Germinal center (tissue), 1 donor: ENCODE results near the gene BBS1.

Experiments
- DNase-seq: peaks from one replicate; pipeline ENCODE4 v3.0.0; 2012; ENCODE audit warnings: mixed read lengths, low spot score

BBS1 gene

DNA sequence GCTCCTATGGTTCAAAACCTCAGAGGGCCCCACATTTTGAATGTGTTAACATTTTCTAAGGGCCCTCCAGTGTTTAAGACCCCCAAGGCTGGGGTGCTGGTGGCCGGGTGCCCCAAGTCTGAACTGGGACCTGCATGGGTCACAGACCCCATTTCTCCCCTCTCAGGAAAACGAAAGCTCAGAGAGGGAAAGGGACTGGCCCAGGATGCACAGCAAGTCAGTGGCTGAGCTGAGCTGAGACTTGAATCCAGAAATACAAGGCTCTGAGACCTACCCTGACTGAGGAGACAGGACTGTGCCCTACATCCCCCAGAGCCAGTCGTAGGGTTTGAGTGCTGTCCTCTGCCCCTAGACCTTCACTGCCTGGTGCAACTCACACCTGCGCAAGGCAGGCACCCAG is 40.5 kb downstream of the BBS1 start:
- DNase-seq = no peak

DNA sequence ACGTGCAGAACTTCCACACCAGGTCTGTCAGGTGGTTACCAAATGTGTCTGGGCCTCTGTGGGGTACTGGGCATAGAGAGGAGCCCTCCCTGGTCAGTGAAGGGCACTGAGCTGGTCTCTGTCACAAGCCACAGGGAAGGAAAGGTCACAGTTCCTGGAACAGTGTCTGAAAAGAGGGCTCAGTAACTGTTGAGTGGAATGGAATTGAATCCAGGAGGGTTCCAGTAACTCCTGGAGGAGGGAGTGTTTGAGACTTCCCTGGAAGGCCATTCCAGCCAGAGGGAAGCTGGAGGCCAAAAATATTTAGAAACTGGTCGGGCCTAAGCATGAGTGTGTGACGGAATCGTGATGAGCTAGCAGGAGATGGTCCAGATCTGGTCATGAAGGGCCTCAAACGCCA is 44.2 kb downstream of the BBS1 start:
- no peak for DNase-seq

DNA sequence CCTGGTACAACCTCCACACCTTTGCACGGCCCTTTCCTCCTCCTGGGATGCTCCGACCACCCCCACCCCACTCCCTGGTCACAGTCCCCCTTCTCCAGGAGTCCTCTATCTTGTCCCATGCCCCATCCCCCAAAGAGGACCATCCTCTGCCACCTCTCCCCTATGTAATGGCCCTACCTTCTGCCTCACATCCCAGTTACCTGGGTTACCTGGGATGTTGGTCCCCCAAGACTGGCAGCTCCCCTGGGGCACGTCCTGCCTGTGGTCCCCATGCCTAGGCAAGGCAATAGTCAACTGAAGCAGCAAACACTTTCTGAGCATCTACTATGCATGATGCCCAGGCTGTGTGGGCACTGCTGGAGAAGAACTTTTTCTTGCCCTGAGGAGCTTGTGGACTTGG is 45.0 kb downstream of the BBS1 start:
- DNase-seq = no peak

DNA sequence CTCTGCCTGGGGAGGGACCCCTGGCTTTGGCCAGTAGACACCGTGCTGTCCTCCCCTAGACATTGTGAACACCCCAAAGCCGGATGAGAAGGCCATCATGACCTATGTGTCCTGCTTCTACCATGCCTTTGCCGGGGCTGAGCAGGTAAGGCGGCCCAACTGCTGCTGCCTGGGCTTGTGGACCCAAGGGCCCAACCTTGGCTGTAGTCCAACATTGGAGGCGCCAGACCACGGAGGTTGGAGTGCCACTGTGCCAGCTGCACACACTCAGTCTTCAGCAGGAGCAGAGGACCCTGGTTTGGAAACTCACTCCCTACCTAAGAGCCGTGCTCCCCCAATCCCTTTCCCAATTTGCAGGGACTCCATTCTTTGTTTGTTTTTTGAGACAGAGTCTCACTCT is 45.7 kb downstream of the BBS1 start:
- DNase-seq = no peak

DNA sequence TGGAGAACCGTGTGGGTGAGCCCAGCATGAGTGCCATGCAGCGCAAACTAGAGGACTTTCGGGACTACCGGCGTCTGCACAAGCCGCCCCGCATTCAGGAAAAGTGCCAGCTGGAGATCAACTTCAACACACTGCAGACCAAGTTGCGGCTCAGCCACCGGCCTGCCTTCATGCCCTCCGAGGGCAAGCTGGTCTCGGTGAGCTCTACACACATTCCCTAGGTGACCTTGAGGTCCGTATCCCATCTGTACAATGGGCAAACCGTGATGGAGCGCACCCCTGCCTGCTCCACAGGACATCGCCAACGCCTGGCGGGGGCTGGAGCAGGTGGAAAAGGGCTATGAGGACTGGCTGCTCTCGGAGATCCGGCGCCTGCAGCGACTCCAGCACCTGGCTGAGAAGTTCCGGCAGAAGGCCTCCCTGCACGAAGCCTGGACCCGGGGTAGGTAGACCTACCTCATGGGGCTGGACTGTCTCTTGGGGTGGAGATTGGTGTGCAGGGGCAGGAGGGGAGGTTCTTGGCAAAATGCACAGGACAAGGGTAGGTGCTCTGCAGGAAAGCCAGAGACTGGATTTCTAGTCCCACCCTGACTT is 47.4 kb downstream of the BBS1 start:
- no peak for DNase-seq

DNA sequence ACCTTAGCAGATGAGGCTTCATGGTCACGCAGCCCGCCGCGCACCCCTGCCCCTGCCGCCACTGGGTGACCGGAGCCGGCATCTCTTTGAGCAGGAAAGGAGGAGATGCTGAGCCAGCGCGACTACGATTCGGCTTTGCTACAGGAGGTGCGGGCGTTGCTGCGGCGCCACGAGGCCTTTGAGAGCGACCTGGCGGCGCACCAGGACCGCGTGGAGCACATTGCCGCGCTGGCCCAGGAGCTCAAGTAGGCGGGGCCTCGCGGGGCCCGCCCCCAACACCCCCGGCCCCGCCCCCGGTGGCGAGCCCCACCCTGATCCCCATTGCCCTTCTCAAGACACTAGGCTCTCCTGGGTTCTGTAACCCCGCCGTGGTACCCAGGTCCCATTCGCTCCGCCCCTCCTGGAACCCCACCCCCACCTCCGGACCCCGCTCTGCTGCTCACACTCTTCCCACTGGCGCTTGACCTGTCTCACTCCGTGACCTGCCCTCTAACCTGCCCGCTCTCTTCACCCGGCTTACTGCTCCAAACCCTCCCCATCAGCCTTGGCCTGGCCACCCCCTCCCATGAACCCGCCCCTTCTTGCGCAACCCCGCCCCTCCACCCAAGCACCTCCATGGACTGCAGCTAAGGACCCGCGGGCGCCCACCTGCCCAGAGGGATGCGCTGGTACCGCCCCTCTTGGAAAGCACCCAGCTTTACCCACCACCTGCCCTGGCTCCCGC is 48.9 kb downstream of the BBS1 start:
- peak; percentile 62 for DNase-seq

DNA sequence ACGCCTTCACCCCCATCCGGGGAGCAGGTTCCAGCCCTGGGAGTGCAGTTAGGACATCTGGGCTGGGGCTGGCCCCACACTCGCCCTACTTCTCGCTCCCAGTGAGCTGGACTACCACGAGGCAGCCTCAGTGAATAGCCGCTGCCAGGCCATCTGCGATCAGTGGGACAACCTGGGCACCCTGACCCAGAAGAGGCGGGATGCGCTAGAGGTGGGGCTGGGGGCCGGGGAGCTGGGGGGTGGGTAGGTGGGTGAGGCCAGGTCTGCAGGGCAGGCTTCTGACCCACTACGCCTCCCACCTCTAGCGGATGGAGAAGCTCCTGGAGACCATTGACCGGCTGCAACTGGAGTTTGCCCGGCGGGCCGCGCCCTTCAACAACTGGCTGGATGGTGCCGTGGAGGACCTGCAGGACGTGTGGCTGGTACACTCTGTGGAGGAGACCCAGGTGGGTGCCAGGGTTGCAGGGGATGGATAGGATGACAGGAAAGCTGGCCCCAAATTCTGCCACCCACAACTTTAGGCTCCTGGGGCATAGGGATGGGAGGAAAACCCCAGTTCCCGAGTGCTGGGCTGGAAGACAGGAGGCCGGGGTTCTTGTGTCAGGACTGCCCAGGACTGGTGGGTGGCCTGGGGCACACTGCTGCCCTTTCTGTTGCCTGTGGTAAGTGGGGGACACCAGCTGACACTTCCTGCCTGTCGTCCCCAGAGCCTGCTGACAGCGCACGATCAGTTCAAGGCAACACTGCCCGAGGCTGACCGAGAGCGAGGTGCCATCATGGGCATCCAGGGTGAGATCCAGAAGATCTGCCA is 49.6 kb downstream of the BBS1 start:
- DNase-seq = no peak

DNA sequence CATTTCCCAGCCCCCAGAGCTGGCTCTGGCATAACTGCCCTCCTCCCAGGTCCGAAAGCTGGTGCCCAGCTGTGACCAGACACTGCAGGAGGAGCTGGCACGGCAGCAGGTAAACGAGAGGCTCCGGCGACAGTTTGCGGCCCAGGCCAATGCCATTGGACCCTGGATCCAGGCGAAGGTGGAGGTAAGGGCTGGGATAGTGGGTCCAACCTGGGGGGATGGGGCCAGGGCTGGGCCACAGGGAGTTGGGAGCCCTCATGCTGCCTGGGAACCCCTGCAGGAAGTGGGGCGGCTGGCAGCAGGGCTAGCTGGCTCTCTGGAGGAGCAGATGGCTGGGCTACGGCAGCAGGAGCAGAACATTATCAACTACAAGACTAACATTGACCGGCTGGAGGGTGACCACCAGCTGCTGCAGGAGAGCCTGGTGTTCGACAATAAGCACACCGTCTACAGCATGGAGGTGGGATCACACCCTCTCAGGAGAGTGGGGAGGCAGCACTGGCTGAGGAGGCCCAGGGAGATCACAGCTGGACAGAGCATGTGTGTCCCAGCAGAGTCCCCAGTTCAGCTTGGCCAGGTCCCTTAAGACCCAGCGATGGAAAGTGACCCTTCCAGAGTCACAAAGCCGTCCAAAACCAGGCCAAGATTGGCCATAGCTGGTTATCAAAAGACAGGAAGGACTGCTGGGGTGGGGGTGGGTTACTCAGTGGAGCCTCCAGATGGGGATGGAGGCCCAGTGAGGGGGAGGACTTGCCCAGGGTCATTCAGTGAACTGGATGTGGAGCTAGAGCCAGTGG is 50.9 kb downstream of the BBS1 start:
- no peak for DNase-seq

DNA sequence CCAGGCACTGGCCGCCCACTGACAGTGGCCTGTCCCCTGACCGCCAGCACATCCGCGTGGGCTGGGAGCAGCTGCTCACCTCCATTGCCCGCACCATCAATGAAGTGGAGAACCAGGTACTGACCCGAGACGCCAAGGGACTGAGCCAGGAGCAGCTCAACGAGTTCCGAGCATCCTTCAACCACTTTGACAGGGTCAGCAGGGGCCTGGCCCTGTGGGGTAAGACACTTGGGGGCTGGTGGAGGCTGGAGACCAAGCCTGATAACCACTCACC is 51.5 kb downstream of the BBS1 start:
- no peak for DNase-seq

DNA sequence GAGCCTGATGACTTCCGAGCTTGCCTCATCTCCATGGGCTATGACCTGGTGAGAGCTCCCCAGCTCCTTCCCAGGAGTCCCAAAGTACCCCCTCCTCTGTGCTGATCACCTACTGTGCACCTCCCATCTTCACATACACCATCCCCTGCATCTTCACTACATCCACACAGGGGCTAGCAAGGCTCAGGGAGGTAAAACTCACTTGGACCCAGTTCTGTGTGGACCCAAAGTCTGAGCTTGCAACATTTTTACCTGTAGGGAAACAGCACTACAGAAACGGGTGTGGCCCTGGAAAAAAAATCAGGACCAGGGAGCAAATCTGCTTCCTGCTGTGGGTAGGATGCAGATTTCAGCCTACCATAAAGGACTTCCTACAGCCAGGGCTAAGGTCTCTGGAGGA is 51.8 kb downstream of the BBS1 start:
- DNase-seq = no peak

DNA sequence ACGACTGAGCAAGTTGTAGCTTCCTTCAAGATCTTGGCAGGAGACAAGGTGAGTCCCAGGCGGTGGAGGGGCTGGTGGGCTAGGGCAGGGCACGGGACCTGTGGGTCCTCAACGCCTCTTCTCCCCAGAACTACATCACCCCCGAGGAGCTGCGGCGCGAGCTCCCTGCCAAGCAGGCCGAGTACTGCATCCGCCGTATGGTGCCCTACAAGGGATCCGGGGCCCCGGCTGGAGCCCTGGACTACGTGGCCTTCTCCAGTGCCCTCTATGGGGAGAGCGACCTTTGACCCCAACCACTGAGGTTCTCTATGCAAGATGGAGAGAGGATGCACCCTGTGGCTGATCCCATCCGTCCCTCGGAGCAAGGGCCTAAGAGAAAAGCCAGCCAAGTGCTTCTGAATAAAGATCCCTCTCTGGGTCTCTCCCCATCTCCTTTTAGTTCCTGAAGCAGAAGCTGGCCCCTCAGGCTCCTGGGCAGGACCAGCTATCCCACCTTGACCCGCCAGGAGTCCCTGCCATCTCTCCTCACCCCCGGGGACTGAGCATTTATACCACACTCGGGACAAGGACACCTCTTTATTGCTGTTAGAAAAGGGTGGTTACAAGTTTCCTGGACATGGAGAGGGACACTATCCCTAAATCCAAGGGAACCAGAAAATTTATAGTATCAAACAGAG is 52.6 kb downstream of the BBS1 start:
- DNase-seq = no peak

DNA sequence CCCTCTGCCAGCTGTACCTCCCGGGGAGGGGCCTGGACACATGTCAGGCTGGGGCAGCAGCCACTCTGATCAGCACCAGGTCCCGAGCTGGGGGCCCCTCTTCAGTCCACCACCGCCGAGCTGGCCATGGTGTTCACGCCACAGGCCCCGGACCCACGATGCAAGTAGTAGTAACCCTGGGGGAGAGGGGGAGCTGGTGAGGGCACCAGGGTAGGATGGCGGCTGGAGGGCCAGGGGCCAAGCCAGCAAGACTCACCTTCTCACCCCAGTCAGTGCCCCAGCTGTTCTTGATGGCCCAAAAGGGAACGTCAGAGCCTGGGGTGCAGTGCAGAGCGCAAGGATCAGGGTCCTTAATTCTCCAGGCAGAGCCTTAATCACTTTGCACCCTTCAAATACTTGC is 53.4 kb downstream of the BBS1 start:
- no peak for DNase-seq

DNA sequence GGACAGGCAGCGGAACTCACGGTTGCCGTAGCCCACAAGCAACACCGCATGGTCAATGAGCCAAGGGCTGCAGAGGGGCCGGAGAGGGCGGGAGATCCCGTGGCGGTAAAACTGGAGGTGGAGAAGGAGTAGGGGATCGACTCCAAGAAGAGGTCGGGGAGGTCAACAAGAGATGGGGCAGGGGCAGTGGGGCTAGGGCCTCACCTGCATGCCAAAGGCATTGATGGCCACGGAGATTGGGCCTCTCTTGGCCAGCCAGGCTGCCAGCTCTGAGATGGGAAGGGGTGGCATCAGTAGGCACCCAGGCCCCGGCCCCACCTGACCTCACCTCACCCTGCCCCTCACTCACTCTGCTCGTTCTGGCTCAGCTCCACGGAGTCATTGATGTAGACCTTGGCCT is 54.1 kb downstream of the BBS1 start:
- DNase-seq = no peak

DNA sequence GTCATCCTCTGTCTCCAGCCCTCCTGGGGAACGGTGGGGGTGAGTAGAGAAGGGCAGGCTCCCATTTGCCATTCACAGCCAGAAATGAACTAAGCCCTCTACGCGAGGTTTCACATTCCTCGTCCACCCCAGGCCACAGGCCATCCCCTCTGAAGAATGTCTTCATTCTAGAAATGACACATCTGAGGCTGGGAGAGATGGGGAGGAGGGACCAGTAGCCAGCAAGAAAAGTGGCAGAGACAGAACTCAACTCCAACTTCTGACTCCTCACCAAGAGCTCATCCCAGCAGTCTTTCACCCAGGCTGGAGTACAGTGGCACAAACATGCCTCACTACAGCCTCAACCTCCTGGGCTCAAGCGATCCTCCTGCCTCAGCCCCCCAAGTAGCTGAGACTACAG is 54.5 kb downstream of the BBS1 start:
- no peak for DNase-seq

DNA sequence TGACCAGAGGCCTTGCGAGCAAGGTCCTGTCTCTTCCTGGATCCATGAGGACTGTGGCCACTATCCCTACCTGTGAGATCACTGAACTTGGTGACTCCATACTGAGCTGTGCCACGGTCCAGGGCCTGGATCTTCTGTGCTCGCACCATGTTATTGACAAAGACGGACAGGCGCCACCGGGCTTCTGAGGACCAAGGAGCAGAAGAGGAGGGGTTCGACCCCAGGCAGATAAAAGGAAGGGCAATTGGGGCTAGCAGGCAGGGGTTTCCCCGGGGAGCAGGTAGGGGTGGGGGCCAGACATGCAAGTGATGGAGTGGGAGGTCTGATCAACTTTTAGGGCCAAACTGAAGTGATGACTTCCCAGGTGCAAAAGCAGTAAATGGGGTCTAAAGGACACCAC is 55.8 kb downstream of the BBS1 start:
- no peak for DNase-seq

DNA sequence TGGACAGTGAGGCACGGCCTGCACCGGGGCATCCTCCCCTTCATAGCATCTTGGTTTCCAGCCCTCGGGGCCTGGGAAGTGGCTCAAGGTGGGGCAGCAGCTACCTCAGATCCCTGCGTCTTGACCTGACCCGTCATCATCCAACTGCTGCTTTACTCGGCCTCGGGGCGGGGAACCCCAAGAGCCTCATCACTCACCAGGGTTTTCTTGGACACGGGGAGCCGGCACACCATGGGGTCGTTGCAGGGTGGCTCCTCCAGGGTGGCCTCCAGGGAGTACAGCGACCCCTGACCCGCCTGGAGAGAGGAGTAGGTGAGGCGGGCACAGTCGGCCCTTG is 57.3 kb downstream of the BBS1 start:
- DNase-seq = no peak

DNA sequence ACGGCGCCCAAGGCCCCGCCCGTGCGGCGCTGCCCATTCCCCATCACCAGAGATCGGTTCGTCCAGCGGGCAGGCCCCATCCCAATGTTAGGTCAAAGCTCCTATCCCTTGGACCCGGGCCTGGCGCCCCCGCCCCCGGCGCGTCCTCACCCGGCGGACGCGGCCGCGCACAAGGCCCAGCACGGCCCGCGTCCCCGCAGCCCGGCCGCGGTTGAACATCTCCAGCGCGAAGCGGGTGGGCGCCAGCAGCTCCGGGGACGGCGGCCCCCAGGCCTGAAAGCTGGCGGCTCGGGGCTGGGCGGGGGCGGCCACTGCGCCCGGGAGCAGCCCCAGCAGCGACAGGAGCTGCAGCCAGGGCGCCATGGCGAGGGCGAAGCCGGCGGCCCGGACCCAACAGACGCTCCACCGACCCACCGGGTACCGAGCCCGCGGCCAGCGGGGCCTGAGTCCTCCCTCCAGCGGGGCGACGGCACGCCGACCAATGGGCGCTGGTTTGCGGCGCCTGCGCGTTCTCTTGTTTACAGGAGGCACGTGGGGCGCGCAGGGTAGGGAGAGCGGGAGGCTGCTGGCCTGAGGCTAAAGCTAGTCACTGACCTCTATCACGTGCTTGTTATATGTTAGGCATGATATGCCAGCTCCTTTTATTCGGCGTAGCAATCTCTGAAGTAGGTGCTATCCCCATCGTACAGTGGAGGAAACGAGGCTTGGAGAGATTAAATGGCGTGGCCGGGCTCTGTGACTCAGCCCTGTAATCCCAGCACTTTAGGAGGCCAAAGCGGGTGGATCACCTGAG is 57.9 kb downstream of the BBS1 start, which contains the start of gene CTSF:
Gene CTSF, minus strand, starts transcription at position 483 of the 793 bp plus-strand sequence. Its CDS starts 120 bp downstream, at position 363.
- DNase-seq = peak; percentile 90

DNA sequence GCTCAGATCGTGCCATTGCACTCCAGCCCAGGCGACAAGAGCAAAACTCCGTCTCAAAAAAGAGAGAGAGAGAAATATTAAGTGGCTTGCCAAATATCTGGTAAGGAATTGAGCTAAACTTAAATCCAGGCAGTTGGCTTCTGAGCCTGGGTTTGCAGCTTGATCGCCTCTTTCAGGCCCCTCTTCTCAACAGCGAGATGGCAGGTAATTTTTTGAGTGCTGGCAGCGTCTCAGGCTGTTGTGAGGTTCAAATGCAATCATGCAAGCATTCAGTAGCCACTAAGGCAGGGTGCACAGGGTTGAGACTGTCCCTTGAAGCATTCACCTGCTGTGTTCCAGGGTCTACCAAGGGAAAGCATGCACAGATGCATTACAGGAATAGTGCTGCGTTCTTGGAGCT is 58.6 kb downstream of the BBS1 start:
- DNase-seq = no peak

DNA sequence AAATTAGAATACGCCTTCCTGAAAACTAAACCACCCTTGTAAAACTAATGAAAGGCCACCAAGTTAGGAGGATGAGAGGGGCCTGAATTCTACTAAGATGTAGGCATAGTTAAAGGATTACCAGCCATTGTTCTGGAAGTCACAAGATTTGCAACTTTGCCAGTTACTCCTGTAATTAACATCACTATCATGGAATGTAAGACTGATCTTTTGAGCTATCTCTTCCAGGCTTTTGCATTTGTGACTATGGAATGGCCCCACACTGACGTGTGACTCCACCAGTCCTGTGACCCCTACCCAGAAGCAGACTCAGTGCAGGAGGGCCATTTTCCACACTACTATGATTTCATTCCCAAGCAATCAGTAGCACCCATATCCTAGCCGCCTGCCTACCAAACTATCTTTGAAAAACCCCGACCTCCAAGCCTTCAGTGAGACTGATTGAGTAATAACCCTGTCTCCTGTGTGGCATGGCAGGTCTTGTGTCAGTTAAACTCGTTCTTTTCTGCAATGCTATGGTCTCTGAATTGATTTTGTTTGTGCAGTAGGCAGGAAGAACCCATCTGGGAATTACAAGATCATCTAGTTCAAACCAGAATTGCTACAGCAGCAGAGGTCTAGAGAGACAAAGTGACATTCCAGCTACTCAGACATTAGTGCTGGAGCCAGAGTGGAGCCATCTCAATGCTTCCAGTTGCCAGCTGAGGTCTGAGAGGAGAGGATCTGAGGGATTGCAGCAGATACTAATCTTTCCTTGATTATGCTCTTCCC is 59.8 kb downstream of the BBS1 start:
- DNase-seq = no peak

DNA sequence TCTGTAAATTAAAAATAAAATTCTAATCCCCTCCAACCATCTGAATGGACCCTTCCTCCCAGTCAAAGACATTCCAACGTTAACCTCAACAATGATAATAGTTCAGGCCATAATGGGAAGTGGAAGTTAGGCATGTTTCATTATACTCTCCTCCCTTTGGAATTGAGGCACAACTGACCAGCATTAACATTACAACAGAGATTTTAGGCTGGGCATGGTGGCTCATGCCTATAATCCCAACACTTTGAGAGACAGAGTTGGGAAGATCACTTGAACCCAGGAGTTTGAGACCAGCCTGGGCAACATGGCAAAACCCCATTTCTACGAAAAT is 60.4 kb downstream of the BBS1 start:
- no peak for DNase-seq
